T-helper 2 cell (primary cell): Measurements from ENCODE around the gene FAM120A.

Source experiments
- DNase-seq, 5 experiments: peaks; one replicate each; pipeline versions ENCODE4 v3.0.0 to v3.0.0-alpha.2; 2012 to 2022

Gene FAM120A

GRCh38 chr9:93579711-93580516 lies 128.4 kb downstream of the FAM120A start:
- DNase-seq: no peak

- DNase-seq: no peak
Measured at GRCh38 chr9:93580654-93581380, 129.3 kb downstream of the FAM120A start.

- DNase-seq: no peak
Measured at GRCh38 chr9:93582115-93582514, 130.6 kb downstream of the FAM120A start.

GRCh38 chr9:93582550-93582949 lies 131.1 kb downstream of the FAM120A start:
- DNase-seq: no peak

GRCh38 chr9:93585259-93585658 lies 133.8 kb downstream of the FAM120A start:
- no peak for DNase-seq

GRCh38 chr9:93585695-93586094 lies 134.2 kb downstream of the FAM120A start:
- DNase-seq: no peak

- DNase-seq: no peak
Measured at GRCh38 chr9:93586290-93587057, 135.0 kb downstream of the FAM120A start.

GRCh38 chr9:93587284-93587650 lies 135.8 kb downstream of the FAM120A start:
- DNase-seq: no peak

- DNase-seq: no peak
Measured at GRCh38 chr9:93587651-93588347, 136.3 kb downstream of the FAM120A start.

- DNase-seq: no peak
Measured at GRCh38 chr9:93588641-93589609, 137.4 kb downstream of the FAM120A start.

- DNase-seq: no peak
Measured at GRCh38 chr9:93589688-93590087, 138.2 kb downstream of the FAM120A start.

GRCh38 chr9:93590609-93591234 lies 139.2 kb downstream of the FAM120A start:
- no peak for DNase-seq

GRCh38 chr9:93591301-93592007 lies 140.0 kb downstream of the FAM120A start:
- no peak for DNase-seq

GRCh38 chr9:93592008-93592642 lies 140.6 kb downstream of the FAM120A start:
- no peak for DNase-seq

- no peak for DNase-seq
Measured at GRCh38 chr9:93592643-93593021, 141.1 kb downstream of the FAM120A start.

- no peak for DNase-seq
Measured at GRCh38 chr9:93593144-93593658, 141.7 kb downstream of the FAM120A start.

GRCh38 chr9:93594041-93594756 lies 142.7 kb downstream of the FAM120A start:
- DNase-seq: no peak

GRCh38 chr9:93595461-93595860 lies 144.0 kb downstream of the FAM120A start:
- DNase-seq: no peak

- no peak for DNase-seq
Measured at GRCh38 chr9:93595861-93596365, 144.4 kb downstream of the FAM120A start.
